Panc1 (cell line): ENCODE measurements around the gene CDK17. TPM values are rescaled to one million over a fixed set of nuclear protein-coding genes. Genes with fewer than 3 reads are reported as not detected.
A peak's percentile ranks its signal among the peaks of the same experiment; 100 is the strongest.

Experiments
- ATAC-seq: fragments of 200-7000 bp; cut with Tn5 transposase; 2 replicates; pipeline ENCODE4 v1.9.1; 2020; ENCODE audit warnings: mild to moderate bottlenecking, moderate library complexity
- BruUV-seq: library from RNA; stranded (reverse); fragments of 400-500 nt; replicated peaks from 2 replicates; lab custom pipeline; 2021; lab: Mats Ljungman, UMichigan
- CTCF ChIA-PET: fragments of 300-600 bp; sonication (Branson Sonifier 250); formaldehyde crosslinking; loops from one replicate; lab custom pipeline; 2022; ENCODE audit warnings: antibody characterized with exemption; lab: Charles Lee
- POLR2A ChIA-PET: fragments of 300-600 bp; sonication (Branson Sonifier 250); formaldehyde crosslinking; loops from one replicate; lab custom pipeline; 2022; ENCODE audit warnings: antibody characterized with exemption; lab: Charles Lee
- DNase-seq: peaks from one replicate; pipeline ENCODE4 v3.0.0-alpha.2; 2010; ENCODE audit warnings: low read depth, low spot score
- H3K27ac ChIP-seq: 2 replicates; pipeline ENCODE4 v1.5.1; 2011; ENCODE audit warnings: mild to moderate bottlenecking, low read length, inconsistent platforms
- H3K27me3 ChIP-seq: fragments of 200-500 bp; sonication (Bioruptor generic); 2 replicates; pipeline ENCODE4 v1.6.0; 2014; ENCODE audit warnings: low read length, inconsistent platforms; ENCODE audit not compliant: control insufficient read depth, insufficient read depth
- H3K36me3 ChIP-seq: fragments of 200-500 bp; sonication (Bioruptor generic); 2 replicates; pipeline ENCODE4 v1.5.1; 2014; ENCODE audit warnings: inconsistent platforms, mild to moderate bottlenecking, low read length, moderate library complexity; ENCODE audit not compliant: control insufficient read depth, insufficient read depth
- H3K4me1 ChIP-seq: 2 replicates; pipeline ENCODE4 v1.5.1; 2011; ENCODE audit warnings: inconsistent platforms, mild to moderate bottlenecking, low read length, moderate library complexity; ENCODE audit not compliant: control insufficient read depth, insufficient read depth
- H3K4me3 ChIP-seq, 2 experiments: 2 replicates each; pipeline ENCODE4 v1.5.1; 2011 to 2012; ENCODE audit warnings: low read depth in 2 of 2, low read length in 2 of 2, mild to moderate bottlenecking in 2 of 2, inconsistent platforms in 1 of 2, moderate library complexity in 1 of 2
- H3K9me3 ChIP-seq: fragments of 200-500 bp; sonication (Bioruptor generic); 2 replicates; pipeline ENCODE4 v1.5.1; 2014; ENCODE audit warnings: low read depth, mild to moderate bottlenecking, inconsistent platforms, low read length, moderate library complexity; ENCODE audit not compliant: control insufficient read depth, insufficient read depth
- POLR2AphosphoS5 ChIP-seq: IDR thresholded peaks from 2 replicates; pipeline ENCODE4 v1.6.1; 2012; ENCODE audit warnings: mild to moderate bottlenecking, low read depth, low read length, moderate library complexity
- REST ChIP-seq, 2 experiments: IDR thresholded peaks; 2 replicates each; pipeline ENCODE4 v1.6.1; 2011 to 2012; ENCODE audit warnings: low read depth in 2 of 2, control low read depth in 1 of 2, low read length in 1 of 2, mild to moderate bottlenecking in 1 of 2, moderate library complexity in 1 of 2; ENCODE audit not compliant: insufficient read depth in 1 of 2
- SIN3A ChIP-seq: IDR thresholded peaks from 2 replicates; pipeline ENCODE4 v1.6.1; 2012; ENCODE audit warnings: low read depth, mild to moderate bottlenecking, low read length, moderate library complexity, borderline replicate concordance; ENCODE audit not compliant: insufficient read depth
- TCF7L2 ChIP-seq: IDR thresholded peaks from 2 replicates; pipeline ENCODE4 v1.6.1; 2011; ENCODE audit warnings: mild to moderate bottlenecking, low read depth, low read length, inconsistent platforms
- in situ Hi-C: cut with HindIII; loops from 2 replicates; pipeline ENCODE4 v1.10.0; 2016; ENCODE audit warnings: low sequenced_read_pairs, low pct_unique_long_range_greater_than_20kb
- intact Hi-C: fragments of 100-400 bp; cut with micrococcal nuclease; formaldehyde crosslinking; loops from one replicate; pipeline ENCODE4 v1.10.0; 2022; ENCODE audit not compliant: unreplicated experiment
- total RNA-seq: library from RNA; stranded (reverse); gene quantifications from one replicate; pipeline ENCODE4 v1.2.1, GENCODE V29; 2021; ENCODE audit not compliant: unreplicated experiment
- TF ChIP-seq, protein P1 (sequence below): fragments of 450-650 bp; IDR thresholded peaks from 2 replicates; pipeline ENCODE4 v1.5.1; 2017; ENCODE audit warnings: mild to moderate bottlenecking

The CDK17 gene
- total RNA-seq, 1 experiment from 2014 or later = 23.2 TPM

GRCh38 chr12:96400631-96401075 is 414 bp upstream of the CDK17 start:
- CTCF ChIA-PET = interaction anchor here (1.3 kb wide), 1 partner anchor 116 kb away, joined by 8 read pairs; no protein-coding TSS in a partner anchor
- Histone ChIP-seq H3K4me1 (peaks cover 34% of the 10 kb centered on the region; the same call in 1 of the 2 replicates), H3K36me3 (no peaks in the 10 kb centered on the region; the same call in 1 of the 2 replicates), H3K9me3 (no peaks in the 10 kb centered on the region), H3K4me3 (peak overlapping the region; percentile 81 to 93), H3K27ac (peak overlapping the region; percentile 57), H3K27me3 (no peaks in the 10 kb centered on the region)
- POLR2A ChIA-PET = interaction anchor here (0.5 to 0.9 kb wide), 4 partner anchors 13 to 63 kb away, joined by 3 read pairs; no protein-coding TSS in a partner anchor
- in situ Hi-C loops = no loop called here
- DNase-seq (no peak), ATAC-seq (peak; percentile 63)
- BruUV-seq = no TSS peak
- intact Hi-C loops = loop anchor here (5.0 to 10.0 kb wide), 2 partner anchors 114 to 183 kb away; no protein-coding TSS in a partner anchor
- TF ChIP-seq POLR2AphosphoS5 (no peak), TCF7L2 (no peak), REST (IDR thresholded peaks at IDR 0.05; ENCODE audit: insufficient read depth in 1 of 2, low read depth in 2 of 2, low read length in 1 of 2) (no peak), SIN3A (no peak)
- TF ChIP-seq, protein P1, sequence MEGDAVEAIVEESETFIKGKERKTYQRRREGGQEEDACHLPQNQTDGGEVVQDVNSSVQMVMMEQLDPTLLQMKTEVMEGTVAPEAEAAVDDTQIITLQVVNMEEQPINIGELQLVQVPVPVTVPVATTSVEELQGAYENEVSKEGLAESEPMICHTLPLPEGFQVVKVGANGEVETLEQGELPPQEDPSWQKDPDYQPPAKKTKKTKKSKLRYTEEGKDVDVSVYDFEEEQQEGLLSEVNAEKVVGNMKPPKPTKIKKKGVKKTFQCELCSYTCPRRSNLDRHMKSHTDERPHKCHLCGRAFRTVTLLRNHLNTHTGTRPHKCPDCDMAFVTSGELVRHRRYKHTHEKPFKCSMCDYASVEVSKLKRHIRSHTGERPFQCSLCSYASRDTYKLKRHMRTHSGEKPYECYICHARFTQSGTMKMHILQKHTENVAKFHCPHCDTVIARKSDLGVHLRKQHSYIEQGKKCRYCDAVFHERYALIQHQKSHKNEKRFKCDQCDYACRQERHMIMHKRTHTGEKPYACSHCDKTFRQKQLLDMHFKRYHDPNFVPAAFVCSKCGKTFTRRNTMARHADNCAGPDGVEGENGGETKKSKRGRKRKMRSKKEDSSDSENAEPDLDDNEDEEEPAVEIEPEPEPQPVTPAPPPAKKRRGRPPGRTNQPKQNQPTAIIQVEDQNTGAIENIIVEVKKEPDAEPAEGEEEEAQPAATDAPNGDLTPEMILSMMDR = peak; percentile 63

- POLR2A ChIA-PET = interaction anchor here (0.7 kb wide), 1 partner anchor 367 kb away, joined by 6 read pairs; no protein-coding TSS in a partner anchor
- Histone ChIP-seq H3K4me3 (peak overlapping the region; percentile 81 to 93), H3K27me3 (no peaks in the 10 kb centered on the region), H3K4me1 (peaks cover 37% of the 10 kb centered on the region; the same call in 1 of the 2 replicates), H3K9me3 (no peaks in the 10 kb centered on the region), H3K36me3 (no peaks in the 10 kb centered on the region; the same call in 1 of the 2 replicates), H3K27ac (peak overlapping the region; percentile 79)
- peak; percentile 57 for ATAC-seq
- in situ Hi-C loops (no loop called here), intact Hi-C loops (loop anchor here (2.0 to 10.0 kb wide), 2 partner anchors 95 to 337 kb away; no protein-coding TSS in a partner anchor)
- TF ChIP-seq REST (IDR thresholded peaks at IDR 0.05; ENCODE audit: insufficient read depth in 1 of 2, low read depth in 2 of 2, low read length in 1 of 2) (0 out of 4 replicates have a peak, but pooled peaks of 1 of the 2 experiments have one; percentile 22), SIN3A (no peak; the same call in none of the 2 replicates)
- TF ChIP-seq, protein P1 = peak; percentile 13; the same call in 1 of the 2 replicates
- no TSS peak for BruUV-seq
- DNase-seq = no peak
- CTCF ChIA-PET = interaction anchor here (0.6 to 0.7 kb wide), 4 partner anchors 9 to 257 kb away, joined by 3 to 6 read pairs (median 4); no protein-coding TSS in a partner anchor
These were observed 920 bp downstream of the CDK17 start for GRCh38 chr12:96399120-96399918.
